Natural killer cell (primary cell): ENCODE data around the gene N4BP2L2. TPM values are rescaled to one million over a fixed set of nuclear protein-coding genes. Genes with fewer than 3 reads are reported as not detected.

Experiments used
- ATAC-seq, 3 donors: fragments of 150-1000 bp in 2 of 3; fragments of 200-7000 bp in 1 of 3; cut with Tn5 transposase; 1 replicate in 1 of 3; 2 replicates in 2 of 3; pipeline ENCODE4 v1.10.0; 2021; ENCODE audit warnings: mild to moderate bottlenecking in 2 of 3, moderate library complexity in 2 of 3
- DNase-seq, 2 donors: peaks; one replicate each; pipeline versions ENCODE4 v3.0.0 to v3.0.0-alpha.2; 2013 to 2021; ENCODE audit warnings: mixed read lengths in 1 of 2
- H3K27ac ChIP-seq: one replicate; pipeline ENCODE4 v1.5.1; 2013; ENCODE audit warnings: mild to moderate bottlenecking, low read length
- H3K27me3 ChIP-seq: one replicate; pipeline ENCODE4 v1.6.1; 2013; ENCODE audit warnings: low read length; ENCODE audit not compliant: control insufficient read depth, insufficient read depth
- H3K36me3 ChIP-seq: one replicate; pipeline ENCODE4 v1.6.1; 2013; ENCODE audit warnings: low read length; ENCODE audit not compliant: control insufficient read depth, insufficient read depth
- H3K4me1 ChIP-seq: one replicate; pipeline ENCODE4 v1.6.1; 2013; ENCODE audit warnings: low read length; ENCODE audit not compliant: control insufficient read depth, insufficient read depth
- H3K4me3 ChIP-seq: one replicate; pipeline ENCODE4 v1.5.1; 2013; ENCODE audit warnings: low read length
- H3K9me3 ChIP-seq: one replicate; pipeline ENCODE4 v1.6.1; 2013; ENCODE audit warnings: low read length; ENCODE audit not compliant: control insufficient read depth, insufficient read depth
- H3K27ac Mint-ChIP-seq, 2 donors: one replicate each; pipeline ENCODE4 v1.8.0; 2022; ENCODE audit warnings: mild to moderate bottlenecking in 2 of 2, mixed read lengths in 2 of 2, moderate library complexity in 1 of 2
- H3K27me3 Mint-ChIP-seq, 2 donors: one replicate each; pipeline ENCODE4 v1.8.0; 2022; ENCODE audit warnings: low read depth in 2 of 2, mixed read lengths in 2 of 2
- H3K36me3 Mint-ChIP-seq: one replicate; pipeline ENCODE4 v1.8.0; 2022; ENCODE audit warnings: mixed read lengths
- H3K4me1 Mint-ChIP-seq, 2 donors: one replicate each; pipeline ENCODE4 v1.8.0; 2022; ENCODE audit warnings: mixed read lengths in 2 of 2
- H3K4me3 Mint-ChIP-seq: one replicate; pipeline ENCODE4 v1.8.0; 2022; ENCODE audit warnings: mild to moderate bottlenecking, moderate library complexity, mixed read lengths
- H3K9me3 Mint-ChIP-seq, 2 donors: one replicate each; pipeline ENCODE4 v1.8.0; 2022; ENCODE audit warnings: mixed read lengths in 2 of 2
- WGBS: methylation state at CpG from one replicate; pipeline ENCODE4 v1.1.7; 2013; ENCODE audit warnings: missing lambda C conversion rate; ENCODE audit not compliant: insufficient coverage; 5-methylcytosine and 5-hydroxymethylcytosine counted together
- intact Hi-C: fragments of 100-400 bp; cut with micrococcal nuclease; formaldehyde crosslinking; loops from one replicate; pipeline ENCODE4 v1.14.2; 2022
- total RNA-seq, 4 donors: library from RNA; stranded (reverse); fragments of 120-200 nt in 1 of 4; gene quantifications; one replicate each; pipeline versions ENCODE4 v1.2.3 to v1.2.4, GENCODE V29; 2013 to 2022
- TF ChIP-seq, protein P1 (sequence below): fragments of 200-600 bp; IDR thresholded peaks from one replicate; pipeline ENCODE4 v1.8.0; 2022; ENCODE audit warnings: antibody characterized with exemption

N4BP2L2 gene
- total RNA-seq, 3 donors from 2014 or later (not counting 1 experiment from before 2014, with no cell fraction given) = 195 to 247 (median 221) TPM

DNA sequence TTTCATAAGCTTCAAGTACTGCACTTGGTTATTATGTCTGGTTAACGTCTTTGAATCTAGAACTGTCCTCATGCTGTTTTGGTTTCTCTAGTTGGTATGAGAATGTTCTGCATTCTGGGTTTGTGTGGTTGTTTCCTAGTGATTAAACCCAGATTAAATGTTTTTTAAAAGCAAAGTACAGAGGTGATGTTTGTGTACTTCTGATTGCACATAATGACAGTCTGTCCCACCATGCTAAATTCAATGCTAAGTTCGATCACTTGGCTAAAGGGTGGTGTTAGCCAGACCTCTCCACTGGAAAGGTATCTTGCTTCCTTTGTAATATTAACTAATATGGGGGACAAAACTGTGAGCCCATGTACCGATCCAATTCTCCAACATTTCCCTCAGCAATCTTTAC, 125.3 kb downstream of the N4BP2L2 start:
- peaks cover 5% of the 10 kb centered on the region for H3K36me3 ChIP-seq
- no peak overlapping the region for H3K27ac Mint-ChIP-seq
- H3K4me1 Mint-ChIP-seq = peaks cover 28 to 35% of the 10 kb centered on the region in 2 donors
- no peak overlapping the region for H3K4me3 ChIP-seq
- no peaks in the 10 kb centered on the region for H3K4me1 ChIP-seq
- no peak for DNase-seq
- H3K9me3 ChIP-seq = no peaks in the 10 kb centered on the region
- WGBS = 97% methylated on average over 3 of the region's 3 CpGs
- TF ChIP-seq, protein P1, sequence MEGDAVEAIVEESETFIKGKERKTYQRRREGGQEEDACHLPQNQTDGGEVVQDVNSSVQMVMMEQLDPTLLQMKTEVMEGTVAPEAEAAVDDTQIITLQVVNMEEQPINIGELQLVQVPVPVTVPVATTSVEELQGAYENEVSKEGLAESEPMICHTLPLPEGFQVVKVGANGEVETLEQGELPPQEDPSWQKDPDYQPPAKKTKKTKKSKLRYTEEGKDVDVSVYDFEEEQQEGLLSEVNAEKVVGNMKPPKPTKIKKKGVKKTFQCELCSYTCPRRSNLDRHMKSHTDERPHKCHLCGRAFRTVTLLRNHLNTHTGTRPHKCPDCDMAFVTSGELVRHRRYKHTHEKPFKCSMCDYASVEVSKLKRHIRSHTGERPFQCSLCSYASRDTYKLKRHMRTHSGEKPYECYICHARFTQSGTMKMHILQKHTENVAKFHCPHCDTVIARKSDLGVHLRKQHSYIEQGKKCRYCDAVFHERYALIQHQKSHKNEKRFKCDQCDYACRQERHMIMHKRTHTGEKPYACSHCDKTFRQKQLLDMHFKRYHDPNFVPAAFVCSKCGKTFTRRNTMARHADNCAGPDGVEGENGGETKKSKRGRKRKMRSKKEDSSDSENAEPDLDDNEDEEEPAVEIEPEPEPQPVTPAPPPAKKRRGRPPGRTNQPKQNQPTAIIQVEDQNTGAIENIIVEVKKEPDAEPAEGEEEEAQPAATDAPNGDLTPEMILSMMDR = no peak
- no peak overlapping the region for H3K4me3 Mint-ChIP-seq
- H3K27me3 ChIP-seq = no peaks in the 10 kb centered on the region
- no peaks in the 10 kb centered on the region for H3K27me3 Mint-ChIP-seq
- H3K27ac ChIP-seq = no peak overlapping the region
- intact Hi-C loops = no loop called here
- ATAC-seq = no peak
- no peaks in the 10 kb centered on the region for H3K9me3 Mint-ChIP-seq
- no peaks in the 10 kb centered on the region for H3K36me3 Mint-ChIP-seq

DNA sequence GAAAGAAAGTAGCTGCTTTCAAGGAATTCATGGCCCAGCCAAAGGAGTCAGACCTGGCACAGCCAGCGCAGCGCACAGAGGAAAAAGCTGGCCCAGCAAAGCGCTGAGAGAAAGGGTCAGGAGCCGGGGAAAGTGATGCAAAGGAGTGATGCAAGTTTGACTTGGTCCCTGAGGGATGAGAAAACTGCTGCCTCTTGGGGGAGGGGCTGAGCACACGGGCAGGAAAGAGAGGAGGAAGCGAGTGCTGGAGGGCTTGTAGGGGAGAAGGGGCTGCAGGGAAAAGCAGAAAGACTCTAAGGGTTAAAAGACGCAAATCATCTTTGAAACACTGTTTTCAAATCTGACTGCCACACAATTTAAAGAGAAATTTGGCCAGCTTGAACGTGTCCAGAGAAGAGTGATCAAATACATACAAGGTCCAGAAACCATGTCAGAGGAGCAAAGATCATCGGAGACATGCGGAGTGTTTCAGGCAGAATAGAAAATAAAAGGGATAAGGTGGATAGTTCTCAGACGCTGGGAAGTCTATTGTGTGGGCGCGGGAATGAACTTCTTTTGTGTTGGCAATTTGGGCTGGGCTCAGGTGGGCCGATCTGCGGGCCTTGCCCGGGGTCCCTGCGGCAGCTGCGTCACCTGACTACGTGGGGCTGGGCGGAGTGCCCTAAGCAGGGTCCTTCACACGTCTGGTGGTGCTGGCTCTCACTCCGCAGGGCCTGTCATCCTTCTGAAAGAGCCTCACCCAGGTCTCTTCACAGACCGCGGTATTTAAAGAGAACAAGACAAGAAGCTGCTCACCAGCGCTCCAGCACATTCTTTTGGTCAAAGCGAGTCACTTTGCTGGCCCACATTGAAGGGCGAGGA, 128.8 kb downstream of the N4BP2L2 start:
- Mint-ChIP-seq H3K4me1 (peaks cover 17 to 28% of the 10 kb centered on the region in 2 donors), H3K27me3 (no peaks in the 10 kb centered on the region), H3K9me3 (no peaks in the 10 kb centered on the region), H3K36me3 (no peaks in the 10 kb centered on the region), H3K4me3 (no peak overlapping the region), H3K27ac (peak overlapping the region in 1 of 2 donors; percentile 47)
- ATAC-seq (no peak), DNase-seq (no peak)
- TF ChIP-seq, protein P1 = no peak
- H3K9me3 ChIP-seq = no peaks in the 10 kb centered on the region
- H3K36me3 ChIP-seq = peaks cover 17% of the 10 kb centered on the region
- 85% methylated on average over 27 of the region's 27 CpGs for WGBS
- no peak overlapping the region for H3K4me3 ChIP-seq
- H3K4me1 ChIP-seq = no peaks in the 10 kb centered on the region
- H3K27ac ChIP-seq = no peak overlapping the region
- H3K27me3 ChIP-seq = no peaks in the 10 kb centered on the region
- intact Hi-C loops = no loop called here

DNA sequence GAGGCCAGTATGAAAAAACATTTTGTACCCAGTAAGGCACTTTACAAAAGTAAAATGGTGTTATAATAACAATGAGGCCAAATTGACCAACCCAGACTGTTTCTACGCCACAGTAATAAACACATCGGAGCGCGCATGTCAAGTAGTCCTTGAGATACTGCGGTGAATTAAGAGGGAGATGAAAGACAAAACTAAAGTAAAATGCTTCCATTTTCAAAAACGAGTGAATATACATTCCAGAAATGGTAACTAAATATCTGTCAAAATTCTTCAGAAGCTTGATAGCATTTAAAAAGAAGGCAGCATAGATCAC, 129.6 kb downstream of the N4BP2L2 start:
- H3K4me1 ChIP-seq = no peaks in the 10 kb centered on the region
- Mint-ChIP-seq H3K9me3 (no peaks in the 10 kb centered on the region), H3K4me3 (no peak overlapping the region), H3K4me1 (peaks cover 17 to 28% of the 10 kb centered on the region in 2 donors), H3K27ac (no peak overlapping the region), H3K27me3 (no peaks in the 10 kb centered on the region), H3K36me3 (no peaks in the 10 kb centered on the region)
- DNase-seq = no peak
- ATAC-seq = no peak
- H3K27me3 ChIP-seq = no peaks in the 10 kb centered on the region
- H3K36me3 ChIP-seq = peaks cover 25% of the 10 kb centered on the region
- no peak overlapping the region for H3K4me3 ChIP-seq
- WGBS = 97% methylated on average over 5 of the region's 6 CpGs
- no peaks in the 10 kb centered on the region for H3K9me3 ChIP-seq
- H3K27ac ChIP-seq = no peak overlapping the region
- intact Hi-C loops = no loop called here
- TF ChIP-seq, protein P1 = no peak
